HFFc6 (cell line): ENCODE data around the gene WDR87. TPM values are rescaled to one million over a fixed set of nuclear protein-coding genes. Genes with fewer than 3 reads are reported as not detected.

ENCODE experiments used
- DNase-seq: peaks from one replicate; pipeline ENCODE4 v3.0.0-alpha.2; 2018
- H3K27ac Mint-ChIP-seq: 2 replicates; pipeline ENCODE4 v1.8.0; 2020; ENCODE audit warnings: mild to moderate bottlenecking, mixed read lengths
- H3K27me3 Mint-ChIP-seq: 2 replicates; pipeline ENCODE4 v1.8.0; 2021; ENCODE audit warnings: mild to moderate bottlenecking, moderate library complexity, mixed read lengths; ENCODE audit not compliant: insufficient read depth
- H3K36me3 Mint-ChIP-seq: 2 replicates; pipeline ENCODE4 v1.8.0; 2021; ENCODE audit warnings: low read depth, mixed read lengths
- H3K4me1 Mint-ChIP-seq: 2 replicates; pipeline ENCODE4 v1.8.0; 2020; ENCODE audit warnings: low read depth, mixed read lengths
- H3K4me3 Mint-ChIP-seq: 2 replicates; pipeline ENCODE4 v1.8.0; 2020; ENCODE audit warnings: mild to moderate bottlenecking, moderate library complexity, mixed read lengths
- H3K9me3 Mint-ChIP-seq: 2 replicates; pipeline ENCODE4 v1.8.0; 2020; ENCODE audit warnings: mild to moderate bottlenecking, mixed read lengths
- total RNA-seq, 6 experiments: library from RNA; stranded (reverse); fragmentation: NEBNext Ultra II Directional; extraction: Animal tissue kit (Norgen Biotek cat#: 25700); gene quantifications; 2 replicates in 1 of 6; 3 replicates in 5 of 6; pipeline ENCODE4 v1.2.3, GENCODE V29; 2021
- TF ChIP-seq, protein P1 (sequence below): fragments of 200-600 bp; sonication (generic); IDR thresholded peaks from 2 replicates; pipeline ENCODE4 v1.5.0; 2021; ENCODE audit warnings: antibody characterized with exemption, mild to moderate bottlenecking

Gene WDR87
- total RNA-seq, 6 experiments from 2014 or later, result not detected

GRCh38 chr19:37907735-37908455 lies 1.5 kb upstream of the WDR87 start:
- peaks cover 46% of the 10 kb centered on the region for H3K4me1 Mint-ChIP-seq
- peaks cover 17% of the 10 kb centered on the region for H3K36me3 Mint-ChIP-seq
- TF ChIP-seq, protein P1, sequence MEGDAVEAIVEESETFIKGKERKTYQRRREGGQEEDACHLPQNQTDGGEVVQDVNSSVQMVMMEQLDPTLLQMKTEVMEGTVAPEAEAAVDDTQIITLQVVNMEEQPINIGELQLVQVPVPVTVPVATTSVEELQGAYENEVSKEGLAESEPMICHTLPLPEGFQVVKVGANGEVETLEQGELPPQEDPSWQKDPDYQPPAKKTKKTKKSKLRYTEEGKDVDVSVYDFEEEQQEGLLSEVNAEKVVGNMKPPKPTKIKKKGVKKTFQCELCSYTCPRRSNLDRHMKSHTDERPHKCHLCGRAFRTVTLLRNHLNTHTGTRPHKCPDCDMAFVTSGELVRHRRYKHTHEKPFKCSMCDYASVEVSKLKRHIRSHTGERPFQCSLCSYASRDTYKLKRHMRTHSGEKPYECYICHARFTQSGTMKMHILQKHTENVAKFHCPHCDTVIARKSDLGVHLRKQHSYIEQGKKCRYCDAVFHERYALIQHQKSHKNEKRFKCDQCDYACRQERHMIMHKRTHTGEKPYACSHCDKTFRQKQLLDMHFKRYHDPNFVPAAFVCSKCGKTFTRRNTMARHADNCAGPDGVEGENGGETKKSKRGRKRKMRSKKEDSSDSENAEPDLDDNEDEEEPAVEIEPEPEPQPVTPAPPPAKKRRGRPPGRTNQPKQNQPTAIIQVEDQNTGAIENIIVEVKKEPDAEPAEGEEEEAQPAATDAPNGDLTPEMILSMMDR, result no peak
- no peak for DNase-seq
- peak overlapping the region; percentile 89 for H3K27ac Mint-ChIP-seq
- H3K27me3 Mint-ChIP-seq, result no peaks in the 10 kb centered on the region; the same call in 1 of the 2 replicates
- peak overlapping the region; percentile 99 for H3K4me3 Mint-ChIP-seq
- no peaks in the 10 kb centered on the region for H3K9me3 Mint-ChIP-seq

DNA sequence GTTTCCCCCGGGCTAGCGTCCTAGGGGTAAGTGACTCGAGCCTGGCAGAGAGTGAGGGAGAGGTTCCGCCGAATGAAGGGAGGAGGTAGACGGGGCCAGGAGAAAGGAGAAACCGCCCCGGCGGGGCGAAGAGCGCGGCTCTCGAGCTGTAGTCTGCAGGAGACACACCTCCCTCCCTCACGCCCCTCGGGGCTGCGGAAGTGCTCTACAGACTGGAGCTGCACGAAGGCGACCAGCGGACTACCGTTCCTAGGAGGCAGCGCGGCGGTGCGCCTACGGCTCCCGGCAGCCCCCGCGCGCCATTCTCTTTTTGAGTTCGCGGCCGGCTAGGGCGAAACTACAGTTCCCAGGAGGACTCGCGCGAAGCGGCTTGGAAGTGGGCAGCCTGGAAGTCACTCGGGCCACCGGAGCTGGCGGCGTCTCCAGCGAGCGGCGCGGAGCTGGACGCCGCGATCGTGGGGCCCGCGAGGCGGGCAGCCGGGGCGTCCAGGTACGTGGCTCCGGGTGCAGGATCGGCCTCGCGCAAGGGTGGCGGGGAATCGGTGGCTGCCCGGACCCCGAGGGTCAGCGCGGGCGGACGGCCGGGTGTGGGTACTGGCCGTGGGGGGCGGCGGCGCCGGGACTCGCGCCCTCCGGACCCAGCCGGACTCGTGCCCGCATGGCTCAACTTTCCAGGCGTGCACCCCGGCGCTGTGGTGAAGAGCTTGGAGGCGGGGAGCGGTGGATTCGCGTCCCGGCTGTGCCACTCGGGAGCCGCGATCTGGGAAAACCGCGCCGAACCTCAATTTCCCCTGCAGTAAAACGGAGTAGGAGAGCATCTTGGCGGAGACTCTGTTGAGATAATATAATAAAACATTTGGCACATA lies 708 bp upstream of the WDR87 start, which contains the start of gene SIPA1L3:
SIPA1L3 (plus strand) TSS at position 340 of the 866 bp plus-strand sequence. CDS start 174,358 bp downstream, outside the sequence.
- Mint-ChIP-seq H3K4me1 (peaks cover 41% of the 10 kb centered on the region), H3K27me3 (no peaks in the 10 kb centered on the region; the same call in 1 of the 2 replicates), H3K9me3 (no peaks in the 10 kb centered on the region), H3K27ac (peak within 1 kb of the TSS; percentile 89), H3K36me3 (peaks cover 17% of the 10 kb centered on the region), H3K4me3 (peak within 1 kb of the TSS; percentile 99)
- peak; percentile 95 for DNase-seq
- TF ChIP-seq, protein P1, result no peak

GRCh38 chr19:37903096-37903495 lies 3.3 kb downstream of the WDR87 start:
- Mint-ChIP-seq H3K4me1 (peaks cover 20% of the 10 kb centered on the region), H3K36me3 (peaks cover 5% of the 10 kb centered on the region; the same call in 1 of the 2 replicates), H3K27ac (no peak overlapping the region), H3K4me3 (no peak overlapping the region), H3K27me3 (no peaks in the 10 kb centered on the region; the same call in 1 of the 2 replicates), H3K9me3 (no peaks in the 10 kb centered on the region)
- TF ChIP-seq, protein P1, result no peak
- no peak for DNase-seq

- DNase-seq, result peak; percentile 44
- TF ChIP-seq, protein P1, result peak; percentile 97
- peaks cover 15% of the 10 kb centered on the region for H3K4me1 Mint-ChIP-seq
- no peaks in the 10 kb centered on the region; the same call in 1 of the 2 replicates for H3K27me3 Mint-ChIP-seq
- no peak overlapping the region for H3K4me3 Mint-ChIP-seq
- H3K27ac Mint-ChIP-seq, result no peak overlapping the region
- peaks cover 3% of the 10 kb centered on the region; the same call in 1 of the 2 replicates for H3K36me3 Mint-ChIP-seq
- no peaks in the 10 kb centered on the region for H3K9me3 Mint-ChIP-seq
These were observed 3.7 kb downstream of the WDR87 start for GRCh38 chr19:37902668-37903067.

DNA sequence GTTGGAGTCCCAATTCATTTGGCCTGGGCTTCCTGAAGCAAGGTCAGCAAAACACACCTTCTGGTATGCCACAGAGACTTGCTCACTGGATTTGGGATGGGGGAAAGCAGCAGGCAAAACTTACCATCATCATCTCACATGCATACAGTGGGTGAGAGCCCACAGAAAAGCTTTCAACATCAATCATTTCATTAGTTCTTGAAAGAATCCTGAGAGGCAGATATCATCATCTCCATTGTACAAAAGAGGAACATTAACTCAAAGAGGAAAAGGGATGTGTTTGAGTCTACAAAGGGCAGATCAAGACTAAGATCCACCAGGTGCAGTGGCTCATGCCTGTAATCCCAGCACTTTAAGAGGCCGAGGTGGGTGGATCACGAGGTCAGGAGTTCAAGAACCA lies 6.4 kb downstream of the WDR87 start:
- no peaks in the 10 kb centered on the region for H3K9me3 Mint-ChIP-seq
- peaks cover 10% of the 10 kb centered on the region; the same call in 1 of the 2 replicates for H3K27me3 Mint-ChIP-seq
- no peak overlapping the region for H3K27ac Mint-ChIP-seq
- no peaks in the 10 kb centered on the region for H3K36me3 Mint-ChIP-seq
- TF ChIP-seq, protein P1, result no peak
- no peak overlapping the region for H3K4me3 Mint-ChIP-seq
- H3K4me1 Mint-ChIP-seq, result peaks cover 5% of the 10 kb centered on the region
- DNase-seq, result no peak
